ENCODE results near the gene OAS2.

The OAS2 gene

DNA sequence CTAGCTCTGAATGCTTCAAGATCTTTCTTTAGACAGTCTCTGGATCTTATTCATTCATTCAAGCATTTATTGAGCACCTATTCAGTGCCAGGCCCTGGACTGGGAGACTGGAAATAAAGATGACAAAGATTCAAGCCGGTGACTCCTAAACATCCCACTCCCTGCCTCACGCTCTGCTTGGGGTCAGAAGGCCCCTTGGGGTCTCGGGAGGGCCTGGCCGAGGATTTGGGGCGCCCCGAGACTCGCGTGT lies 78.0 kb downstream of the OAS2 start:
- DNase-seq (ENCODE audit: low spot score) (no peak), FAIRE-seq (no peak)

DNA sequence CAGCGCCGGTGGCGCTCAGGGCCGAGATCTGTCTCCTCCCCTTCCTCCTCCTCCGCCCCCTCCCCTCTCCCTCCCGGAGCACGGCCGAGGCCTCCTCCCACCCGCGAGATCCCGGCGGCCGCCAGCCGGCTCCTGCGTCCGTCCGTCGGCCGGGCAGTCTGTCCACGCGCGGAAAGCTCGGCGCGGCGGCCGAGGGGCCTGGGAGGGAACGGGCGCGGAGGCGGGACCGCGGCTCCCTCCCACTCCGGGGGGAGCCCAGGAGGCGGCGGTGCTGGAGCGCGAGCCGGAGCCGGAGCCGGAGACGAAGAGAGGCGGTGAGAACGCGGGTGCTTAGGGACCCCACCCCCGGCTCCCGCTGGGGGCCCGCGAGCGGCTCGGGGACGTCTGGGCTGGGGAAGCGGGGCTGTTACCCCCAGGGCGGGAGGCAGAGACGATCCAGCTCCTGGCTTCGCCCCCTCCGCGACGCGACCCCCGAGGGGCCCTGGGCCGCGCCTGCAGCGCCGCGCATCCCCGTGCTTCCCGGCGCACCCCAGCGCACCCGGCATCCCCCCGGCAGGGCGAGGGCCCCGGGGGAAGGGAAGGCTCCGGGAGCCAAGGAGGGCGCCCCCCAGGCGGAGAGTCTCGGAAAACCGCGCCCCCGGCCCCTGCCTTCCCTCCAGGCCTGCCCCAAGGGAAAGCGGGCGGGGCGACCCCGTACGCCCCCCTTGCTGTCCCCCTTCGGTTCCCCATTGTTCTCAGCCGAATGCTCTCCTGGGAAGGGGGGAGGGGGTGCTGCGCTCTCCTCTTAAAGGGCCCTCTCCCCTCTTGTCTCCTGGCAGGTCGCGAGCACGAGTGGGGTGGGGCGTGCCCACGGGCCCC lies 78.5 kb downstream of the OAS2 start, which contains the start of gene DTX1:
DTX1 (plus strand) TSS at position 100 of the 858 bp plus-strand sequence. CDS start 1,463 bp downstream, outside the sequence.
- FAIRE-seq (no peak), DNase-seq (ENCODE audit: low spot score) (peak; percentile 58)

DNA sequence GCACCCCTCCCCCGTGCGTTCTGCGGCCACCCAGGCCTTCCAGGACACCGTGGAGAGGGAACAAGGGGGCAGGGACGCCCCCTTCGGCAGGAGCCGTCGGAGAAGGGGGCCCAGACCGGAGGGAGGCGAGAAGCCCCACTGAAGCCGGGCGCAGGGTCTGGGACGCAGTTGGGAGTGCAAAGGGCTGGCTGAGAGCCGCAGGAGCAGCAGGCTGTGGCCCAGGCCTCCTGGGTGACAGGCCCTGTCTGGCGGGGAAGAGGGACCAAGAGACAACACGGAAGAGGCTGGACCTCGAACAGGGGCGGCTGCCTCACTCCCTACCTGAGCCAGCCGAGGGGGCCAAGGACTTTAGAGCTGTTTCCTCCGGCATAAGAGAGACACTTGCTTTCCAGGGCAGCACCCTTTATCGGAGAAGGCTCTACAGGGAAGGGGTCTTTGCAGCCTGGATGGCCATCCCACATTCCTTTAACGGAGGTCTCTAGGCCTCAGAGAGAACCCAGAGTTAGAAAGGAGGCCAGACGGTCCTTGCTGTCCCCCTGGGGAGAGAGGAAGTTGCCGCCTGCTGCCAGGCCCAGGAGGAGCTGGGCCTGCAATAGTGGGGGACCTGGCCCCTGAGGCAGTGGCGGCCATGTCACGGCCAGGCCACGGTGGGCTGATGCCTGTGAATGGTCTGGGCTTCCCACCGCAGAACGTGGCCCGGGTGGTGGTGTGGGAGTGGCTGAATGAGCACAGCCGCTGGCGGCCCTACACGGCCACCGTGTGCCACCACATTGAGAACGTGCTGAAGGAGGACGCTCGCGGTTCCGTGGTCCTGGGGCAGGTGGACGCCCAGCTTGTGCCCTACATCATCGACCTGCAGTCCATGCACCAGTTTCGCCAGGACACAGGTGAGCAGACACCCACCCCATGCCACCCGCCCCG lies 79.5 kb downstream of the OAS2 start:
- FAIRE-seq (no peak), DNase-seq (ENCODE audit: low spot score) (no peak)

DNA sequence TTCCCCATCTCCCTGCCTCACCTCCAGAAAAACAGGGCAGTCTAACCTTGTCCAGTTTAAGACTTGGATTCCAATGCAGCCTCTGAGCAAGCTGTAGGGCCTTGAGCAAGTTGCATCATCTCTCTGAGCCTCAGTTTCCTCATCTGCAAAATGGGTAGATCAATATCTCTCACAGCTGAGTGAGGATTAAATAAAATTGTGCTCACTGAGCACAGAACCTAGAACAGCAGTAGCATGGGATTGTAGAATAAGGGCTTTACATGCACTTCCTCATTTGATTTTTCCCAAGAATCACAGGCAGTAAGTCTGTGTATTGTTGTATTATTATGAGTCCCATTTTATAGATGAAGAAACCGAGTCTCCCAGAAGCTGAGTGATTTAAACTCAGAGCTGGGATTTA lies 80.2 kb downstream of the OAS2 start:
- no peak for DNase-seq (ENCODE audit: low spot score)
- no peak for FAIRE-seq

DNA sequence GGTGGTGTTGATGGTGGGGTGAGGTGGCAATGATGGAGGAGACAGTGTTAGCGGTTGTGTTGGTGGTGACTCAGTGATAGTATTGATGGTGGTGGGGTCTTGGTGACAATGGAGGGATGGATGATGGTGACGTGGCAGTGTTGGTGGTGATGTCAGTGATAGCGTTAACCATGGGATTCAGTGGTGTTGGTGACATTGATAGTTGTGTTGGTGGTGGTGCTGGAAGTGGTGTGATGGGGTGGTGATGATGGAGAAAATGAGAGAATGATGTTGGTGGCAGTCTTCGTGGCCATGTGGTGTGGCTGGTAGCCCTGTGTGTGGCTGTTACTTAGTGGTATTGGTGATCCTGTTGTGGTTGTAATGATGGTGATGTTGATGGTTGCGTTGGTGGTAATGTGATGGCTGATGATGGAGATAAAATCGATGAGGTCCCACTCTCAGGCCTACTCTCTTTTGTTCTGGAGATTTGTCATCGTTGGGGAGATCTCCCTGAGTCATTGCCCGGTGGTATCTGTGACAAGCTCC lies 80.8 kb downstream of the OAS2 start:
- peak; percentile 67 for FAIRE-seq
- no peak for DNase-seq (ENCODE audit: low spot score)

DNA sequence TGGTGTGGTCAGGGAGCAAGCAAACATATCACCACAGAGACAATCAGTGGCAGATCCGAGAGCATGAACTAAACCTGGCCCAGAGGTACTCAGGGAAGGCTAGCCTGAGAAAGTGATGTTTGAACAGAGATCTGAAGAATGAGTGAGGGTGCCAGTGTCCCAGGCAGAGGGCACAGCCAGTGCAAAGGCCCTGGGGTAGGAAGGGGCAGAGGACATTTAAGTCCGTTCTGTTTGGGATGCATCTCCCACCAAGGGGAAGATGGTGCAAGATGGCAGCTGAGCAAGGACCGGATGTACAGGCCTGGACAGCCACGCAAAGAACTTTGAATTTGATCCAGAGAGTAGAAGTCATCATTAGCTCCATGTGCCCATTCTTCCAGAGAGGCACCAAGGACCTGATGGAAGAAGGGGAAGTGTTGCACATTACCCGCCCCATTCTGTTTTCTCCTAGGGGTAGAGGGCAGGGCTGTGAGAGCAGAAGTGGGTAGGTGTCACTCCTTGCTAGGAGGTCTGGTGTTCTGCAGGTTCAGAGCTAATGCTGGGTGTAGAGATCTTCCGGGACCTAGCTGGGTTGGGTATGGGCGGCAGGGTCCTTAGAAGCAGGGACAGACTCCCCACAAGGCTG lies 82.1 kb downstream of the OAS2 start:
- no peak for DNase-seq (ENCODE audit: low spot score)
- no peak for FAIRE-seq

DNA sequence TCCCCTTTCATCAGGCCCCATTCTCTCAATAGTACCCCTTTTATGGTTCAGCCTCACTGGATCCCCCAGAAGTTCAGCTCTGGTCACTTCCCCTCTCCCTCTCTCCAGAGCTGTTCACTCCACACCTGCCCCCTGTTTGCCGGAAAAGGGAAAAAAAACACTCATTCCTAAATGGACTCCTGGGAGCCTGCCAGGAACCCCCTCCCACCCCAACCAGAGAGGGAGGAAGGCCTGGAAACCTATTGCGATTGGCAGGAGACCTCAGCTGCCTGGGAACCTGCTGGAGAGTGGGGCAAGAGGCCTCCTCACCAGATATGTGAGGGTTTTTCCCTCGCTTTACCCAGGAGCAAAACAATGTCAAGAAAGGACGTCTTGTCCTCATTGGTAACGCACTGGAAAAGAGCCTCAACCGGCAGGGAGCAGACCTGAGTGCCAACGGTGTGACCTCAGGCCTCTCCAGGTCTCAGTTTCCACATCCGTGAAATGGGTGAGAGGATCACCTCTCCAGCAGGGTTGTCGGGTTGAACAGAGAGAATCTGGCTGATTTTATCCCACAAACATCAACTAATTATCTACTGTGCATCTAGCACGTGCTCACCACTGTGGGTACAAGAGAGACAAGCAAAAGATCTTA lies 82.9 kb downstream of the OAS2 start:
- DNase-seq (ENCODE audit: low spot score), result no peak
- FAIRE-seq, result no peak
